SK-N-SH (cell line): ENCODE results near the gene CFAP210. TPM values are rescaled to one million over a fixed set of nuclear protein-coding genes. Genes with fewer than 3 reads are reported as not detected.

ENCODE experiments used
- CTCF ChIA-PET: fragments of 300-600, 350-600 bp; formaldehyde crosslinking; extraction: SDS; loops from one replicate; lab custom pipeline; 2021; lab: Yijun Ruan, JAX
- POLR2A ChIA-PET: fragments of 350-600 bp; sonication (Branson Sonifier 250); formaldehyde crosslinking; extraction: SDS; loops from one replicate; lab custom pipeline; 2020; ENCODE audit warnings: antibody characterized with exemption, inconsistent platforms; lab: Yijun Ruan, JAX
- DNase-seq: peaks from one replicate; pipeline ENCODE4 v3.0.0; 2012
- H2AFZ ChIP-seq: fragments of 200-600 bp; sonication (generic); 2 replicates; pipeline ENCODE4 v1.8.1; 2016; ENCODE audit warnings: antibody characterized with exemption, mild to moderate bottlenecking, low read depth
- H3F3A ChIP-seq: fragments of 200-600 bp; sonication (generic); replicated peaks from 2 replicates; pipeline ENCODE3; 2016; ENCODE audit warnings: antibody characterized with exemption, mild to moderate bottlenecking; ENCODE audit not compliant: insufficient read depth
- H3K27ac ChIP-seq, 2 experiments: fragments of 200-500 bp in 1 of 2; fragments of 200-600 bp in 1 of 2; sonication (Bioruptor generic) in 1 of 2; sonication (generic), shearing (Covaris generic) in 1 of 2; 2 replicates each; pipeline versions ENCODE4 v1.5.1 to v1.6.1; 2014 to 2016; ENCODE audit warnings: low read depth in 2 of 2, inconsistent platforms in 1 of 2, low read length in 1 of 2, mild to moderate bottlenecking in 1 of 2, mixed read lengths in 1 of 2
- H3K27me3 ChIP-seq: fragments of 200-600 bp; sonication (generic), shearing (Covaris generic); 2 replicates; pipeline ENCODE4 v1.6.1; 2016; ENCODE audit warnings: mixed run types; ENCODE audit not compliant: insufficient read depth
- H3K36me3 ChIP-seq, 2 experiments: fragments of 200-500 bp in 1 of 2; fragments of 200-600 bp in 1 of 2; sonication (Bioruptor generic) in 1 of 2; sonication (generic) in 1 of 2; replicated peaks in 1 of 2; 2 replicates each; pipeline versions ENCODE3 to v1.5.1; 2014 to 2016; ENCODE audit warnings: low read length in 1 of 2, mild to moderate bottlenecking in 1 of 2; ENCODE audit not compliant: insufficient read depth in 2 of 2, control insufficient read depth in 1 of 2
- H3K4me1 ChIP-seq, 2 experiments: fragments of 200-500 bp in 1 of 2; fragments of 200-600 bp in 1 of 2; sonication (Bioruptor generic) in 1 of 2; sonication (generic), shearing (Covaris generic) in 1 of 2; 2 replicates each; pipeline versions ENCODE4 v1.5.1 to v1.6.1; 2014 to 2016; ENCODE audit warnings: low read depth in 1 of 2, low read length in 1 of 2, mixed run types in 1 of 2; ENCODE audit not compliant: insufficient read depth in 2 of 2, control insufficient read depth in 1 of 2
- H3K4me2 ChIP-seq: fragments of 200-600 bp; sonication (generic), shearing (Covaris generic); 2 replicates; pipeline ENCODE4 v1.6.1; 2017; ENCODE audit warnings: mixed run types
- H3K4me3 ChIP-seq, 2 experiments: fragments of 200-500 bp in 1 of 2; fragments of 200-600 bp in 1 of 2; sonication (Bioruptor generic) in 1 of 2; sonication (generic), shearing (Covaris generic) in 1 of 2; 2 replicates each; pipeline versions ENCODE4 v1.5.1 to v1.8.1; 2014 to 2016; ENCODE audit warnings: low read depth in 2 of 2, inconsistent platforms in 1 of 2, low read length in 1 of 2, mild to moderate bottlenecking in 1 of 2, mixed read lengths in 1 of 2, moderate library complexity in 1 of 2
- H3K79me2 ChIP-seq: fragments of 200-600 bp; sonication (generic); 2 replicates; pipeline ENCODE4 v1.8.1; 2017; ENCODE audit warnings: mild to moderate bottlenecking; ENCODE audit not compliant: insufficient read depth
- H3K9ac ChIP-seq: fragments of 200-600 bp; sonication (generic); 2 replicates; pipeline ENCODE4 v1.6.1; 2017; ENCODE audit warnings: mixed run types
- H3K9me2 ChIP-seq: fragments of 200-600 bp; sonication (generic); 2 replicates; pipeline ENCODE4 v1.6.1; 2017; ENCODE audit warnings: mixed run types
- H3K9me3 ChIP-seq: fragments of 200-600 bp; sonication (generic); 2 replicates; pipeline ENCODE4 v1.6.1; 2017; ENCODE audit warnings: mixed run types, mild to moderate bottlenecking, moderate library complexity
- H4K20me1 ChIP-seq: fragments of 200-600 bp; sonication (generic); 2 replicates; pipeline ENCODE4 v1.6.1; 2017; ENCODE audit warnings: mild to moderate bottlenecking, mixed run types; ENCODE audit not compliant: insufficient read depth
- FOXJ3 ChIP-seq: sonication (generic); formaldehyde crosslinking; IDR thresholded peaks from 2 replicates; pipeline ENCODE4 v1.5.1; 2020; ENCODE audit warnings: mild to moderate bottlenecking, missing genetic modification reagents
- FOXM1 ChIP-seq: IDR thresholded peaks from 2 replicates; pipeline ENCODE4 v1.4.0; 2012; ENCODE audit warnings: low read depth, mild to moderate bottlenecking
- GABPA ChIP-seq: IDR thresholded peaks from 2 replicates; pipeline ENCODE4 v1.4.0; 2012; ENCODE audit warnings: low read depth, mild to moderate bottlenecking
- GATA2 ChIP-seq: sonication (generic); formaldehyde crosslinking; IDR thresholded peaks from 2 replicates; pipeline ENCODE4 v1.5.0; 2020; ENCODE audit warnings: mild to moderate bottlenecking, missing genetic modification reagents
- MXI1 ChIP-seq: IDR thresholded peaks from 2 replicates; pipeline ENCODE4 v1.6.1; 2012; ENCODE audit warnings: mild to moderate bottlenecking, low read depth, low read length, improper control_type of control experiment
- NRF1 ChIP-seq: IDR thresholded peaks from 2 replicates; pipeline ENCODE4 v1.6.1; 2012; ENCODE audit warnings: low read depth, mild to moderate bottlenecking, low read length
- PBX3 ChIP-seq: IDR thresholded peaks from 2 replicates; pipeline ENCODE4; 2012
- POLR2AphosphoS5 ChIP-seq: IDR thresholded peaks from 2 replicates; pipeline ENCODE4 v1.6.1; 2012; ENCODE audit warnings: low read depth, low read length
- RAD21 ChIP-seq: IDR thresholded peaks from 2 replicates; pipeline ENCODE4 v1.6.1; 2012; ENCODE audit warnings: mild to moderate bottlenecking, low read length
- whole genome bisulfite sequencing: methylation state at CpG from one replicate; pipeline ENCODE4 v1.1.6; 2017; ENCODE audit warnings: low lambda C conversion rate; 5-methylcytosine and 5-hydroxymethylcytosine counted together
- polyA plus RNA-seq, 3 experiments: library from polyadenylated mRNA; depleted of rRNA; stranded (reverse); fragments of >200 nt; gene quantifications; 2 replicates each; pipeline ENCODE4 v1.2.3, GENCODE V29; 2012
- TF ChIP-seq, protein P1 (sequence below): fragments of 150-350 bp; IDR thresholded peaks from 2 replicates; pipeline ENCODE4 v1.6.1; 2016; ENCODE audit warnings: mild to moderate bottlenecking, low read depth, low read length
- TF ChIP-seq, protein P2 (sequence below): IDR thresholded peaks from 2 replicates; pipeline ENCODE4 v1.4.0; 2012; ENCODE audit warnings: low read depth, borderline replicate concordance

The CFAP210 gene
- polyA plus RNA-seq, 1 of the 3 experiments (the other 2 are of a cell fraction): 0.03 TPM

DNA sequence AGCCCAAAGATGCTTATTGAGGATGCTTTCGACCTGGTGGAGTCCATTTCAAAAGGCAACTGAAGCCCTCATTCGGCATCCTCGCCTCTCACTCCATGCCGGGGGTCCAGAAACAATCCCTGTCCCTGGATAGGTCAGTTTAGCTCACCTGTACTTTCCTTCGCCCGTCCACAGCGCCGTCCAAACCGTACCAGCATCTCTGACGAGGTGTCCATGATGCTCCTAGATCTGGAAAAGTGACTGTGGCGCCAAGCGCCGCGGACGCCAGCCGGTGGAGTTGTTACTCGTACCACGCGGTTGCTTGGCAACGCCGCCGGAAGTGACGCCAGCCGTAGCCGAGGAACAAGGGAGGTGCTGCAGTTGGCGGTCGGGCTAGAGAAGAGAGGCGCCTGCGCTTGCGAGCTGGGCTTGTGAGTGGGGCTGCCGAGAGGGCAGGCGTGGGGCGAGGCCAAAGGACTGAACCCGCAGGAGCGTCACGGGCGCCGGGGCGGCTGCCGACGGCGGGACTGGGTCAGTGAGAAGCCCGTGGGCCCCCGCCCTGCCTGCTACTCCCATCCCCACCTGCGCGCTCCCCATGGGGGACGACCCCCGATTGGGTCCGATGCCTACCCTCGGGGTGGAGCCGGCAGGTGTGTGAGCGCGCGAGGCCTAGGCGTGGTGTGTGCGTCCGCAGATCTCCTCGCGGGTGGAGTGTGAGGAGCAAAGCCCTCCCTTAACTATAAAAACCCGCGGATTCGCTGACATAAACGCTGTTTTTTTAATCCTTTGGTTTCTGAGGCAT lies at the start of gene CFAP210, which contains the start of gene PHOSPHO2 (continued):
- TF ChIP-seq, protein P1, sequence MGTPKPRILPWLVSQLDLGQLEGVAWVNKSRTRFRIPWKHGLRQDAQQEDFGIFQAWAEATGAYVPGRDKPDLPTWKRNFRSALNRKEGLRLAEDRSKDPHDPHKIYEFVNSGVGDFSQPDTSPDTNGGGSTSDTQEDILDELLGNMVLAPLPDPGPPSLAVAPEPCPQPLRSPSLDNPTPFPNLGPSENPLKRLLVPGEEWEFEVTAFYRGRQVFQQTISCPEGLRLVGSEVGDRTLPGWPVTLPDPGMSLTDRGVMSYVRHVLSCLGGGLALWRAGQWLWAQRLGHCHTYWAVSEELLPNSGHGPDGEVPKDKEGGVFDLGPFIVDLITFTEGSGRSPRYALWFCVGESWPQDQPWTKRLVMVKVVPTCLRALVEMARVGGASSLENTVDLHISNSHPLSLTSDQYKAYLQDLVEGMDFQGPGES: no peak
- TF ChIP-seq POLR2AphosphoS5: peak; percentile 78

GRCh38 chr2:169743549-169743948 lies 49.3 kb upstream of the CFAP210 start:
- ChIA-PET POLR2A (interaction anchor here (0.6 to 1.1 kb wide), 3 partner anchors 10 to 28 kb away, joined by 3 to 4 read pairs (median 3); partner anchors contain the start of gene KLHL23), CTCF (interaction anchor here (0.6 to 1.6 kb wide), 4 partner anchors 25 to 264 kb away, joined by 3 to 7 read pairs (median 3); no protein-coding TSS in a partner anchor)
- no peak for TF ChIP-seq RAD21
- TF ChIP-seq NRF1: no peak
- TF ChIP-seq PBX3: no peak
- TF ChIP-seq FOXJ3 (CRISPR knock-in tag): no peak
- Histone ChIP-seq H3K4me1 (peaks cover 0 to 7% of the 10 kb centered on the region in 2 experiments; a peak in 1 of 4 replicates), H3K9me2 (no peaks in the 10 kb centered on the region), H3K9me3 (no peaks in the 10 kb centered on the region), H3K27me3 (no peaks in the 10 kb centered on the region), H3F3A (peaks cover 5% of the 10 kb centered on the region), H3K27ac (no peak overlapping the region), H3K9ac (no peak overlapping the region), H4K20me1 (no peaks in the 10 kb centered on the region), H2AFZ (no peak overlapping the region), H3K79me2 (no peaks in the 10 kb centered on the region), H3K4me2 (no peak overlapping the region), H3K36me3 (peaks cover 0 to 10% of the 10 kb centered on the region in 2 experiments), H3K4me3 (no peak overlapping the region)
- WGBS: 91% methylated on average over 4 of the region's 4 CpGs
- no peak for DNase-seq

DNA sequence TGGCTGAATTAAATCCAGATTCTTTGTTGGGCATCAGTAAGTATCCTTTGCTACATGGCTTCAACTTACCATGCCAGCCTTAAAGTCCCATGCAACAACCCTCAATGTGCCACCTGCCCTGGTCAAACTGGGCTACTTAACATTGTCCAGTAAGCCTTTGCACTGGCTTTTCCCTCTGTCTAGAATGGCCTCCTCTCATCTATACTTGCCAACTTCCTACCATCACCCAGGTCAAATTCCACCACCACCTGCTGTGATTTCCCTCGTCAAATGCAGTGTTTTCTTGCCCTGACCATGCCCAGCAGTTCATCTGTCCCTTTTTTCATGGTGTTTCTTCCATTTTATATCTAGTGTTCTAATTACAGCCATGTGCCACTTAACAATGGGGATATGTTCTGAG lies 45.1 kb upstream of the CFAP210 start:
- 74% methylated on average over 1 of the region's 1 CpG for WGBS
- ChIA-PET CTCF (no interaction called here), POLR2A (interaction anchor here (0.8 kb wide), 1 partner anchor 155 kb away, joined by 3 read pairs; the partner anchor contains the start of gene PPIG)
- no peaks in the 10 kb centered on the region for H3K79me2 ChIP-seq
- no peaks in the 10 kb centered on the region for H3K9me3 ChIP-seq
- H3K27ac ChIP-seq: no peak overlapping the region; a peak in 1 of 4 replicates
- no peak overlapping the region for H3K4me2 ChIP-seq
- H3F3A ChIP-seq: peaks cover 8% of the 10 kb centered on the region
- no peaks in the 10 kb centered on the region for H3K27me3 ChIP-seq
- no peak for DNase-seq
- no peaks in the 10 kb centered on the region for H3K9me2 ChIP-seq
- no peaks in the 10 kb centered on the region for H4K20me1 ChIP-seq
- no peak overlapping the region for H2AFZ ChIP-seq
- no peak overlapping the region for H3K9ac ChIP-seq
- H3K36me3 ChIP-seq: peaks cover 0 to 10% of the 10 kb centered on the region in 2 experiments
- TF ChIP-seq GABPA: no peak
- TF ChIP-seq, protein P2, sequence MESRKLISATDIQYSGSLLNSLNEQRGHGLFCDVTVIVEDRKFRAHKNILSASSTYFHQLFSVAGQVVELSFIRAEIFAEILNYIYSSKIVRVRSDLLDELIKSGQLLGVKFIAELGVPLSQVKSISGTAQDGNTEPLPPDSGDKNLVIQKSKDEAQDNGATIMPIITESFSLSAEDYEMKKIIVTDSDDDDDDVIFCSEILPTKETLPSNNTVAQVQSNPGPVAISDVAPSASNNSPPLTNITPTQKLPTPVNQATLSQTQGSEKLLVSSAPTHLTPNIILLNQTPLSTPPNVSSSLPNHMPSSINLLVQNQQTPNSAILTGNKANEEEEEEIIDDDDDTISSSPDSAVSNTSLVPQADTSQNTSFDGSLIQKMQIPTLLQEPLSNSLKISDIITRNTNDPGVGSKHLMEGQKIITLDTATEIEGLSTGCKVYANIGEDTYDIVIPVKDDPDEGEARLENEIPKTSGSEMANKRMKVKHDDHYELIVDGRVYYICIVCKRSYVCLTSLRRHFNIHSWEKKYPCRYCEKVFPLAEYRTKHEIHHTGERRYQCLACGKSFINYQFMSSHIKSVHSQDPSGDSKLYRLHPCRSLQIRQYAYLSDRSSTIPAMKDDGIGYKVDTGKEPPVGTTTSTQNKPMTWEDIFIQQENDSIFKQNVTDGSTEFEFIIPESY: no peak
- no peak for TF ChIP-seq FOXM1
- TF ChIP-seq MXI1: no peak
- no peak for TF ChIP-seq GATA2 (CRISPR knock-in tag)
- H3K4me3 ChIP-seq: no peak overlapping the region
- peaks cover 0 to 24% of the 10 kb centered on the region in 2 experiments; a peak in 2 of 4 replicates for H3K4me1 ChIP-seq
